K562 (cell line): ENCODE results near the gene NPIPA5. TPM values are rescaled to one million over a fixed set of nuclear protein-coding genes. Genes with fewer than 3 reads are reported as not detected.
"Not testable (repeated sequence)": the region's sequence is repeated elsewhere in the genome, so short reads cannot be mapped to it uniquely, and the experiment has no call there.

Experiments
- ATAC-seq: fragments of 200-7000 bp; cut with Tn5 transposase; 3 replicates; pipeline ENCODE4 v1.9.1; 2020; ENCODE audit warnings: moderate library complexity
- BruUV-seq: library from RNA; stranded (reverse); fragments of 400-500 nt; replicated peaks from 2 replicates; lab custom pipeline; 2021; lab: Mats Ljungman, UMichigan
- CTCF ChIA-PET: fragments of 300-600 bp; formaldehyde crosslinking; extraction: SDS; loops from one replicate; lab custom pipeline; 2021; ENCODE audit warnings: low intra/inter-chr PET ratio; lab: Yijun Ruan, JAX
- POLR2A ChIA-PET: fragments of 300-600, 350-650 bp; sonication (Branson Sonifier 250); formaldehyde crosslinking; extraction: SDS; loops from one replicate; lab custom pipeline; 2021; ENCODE audit warnings: antibody characterized with exemption, inconsistent platforms; lab: Yijun Ruan, JAX
- DNase-seq, 4 experiments: peaks; one replicate each; pipeline versions ENCODE4 v3.0.0 to v3.0.0-alpha.2; 2011 to 2018; ENCODE audit warnings: low spot score in 3 of 4, mixed read lengths in 3 of 4; ENCODE audit errors: extremely low read depth in 1 of 4
- FAIRE-seq: peaks from 2 replicates; lab custom pipeline; 2011; peaks lifted over from hg19 to GRCh38; lab: Jason Lieb, UNC
- H2AFZ ChIP-seq: 2 replicates; pipeline ENCODE4 v1.6.0; 2011; ENCODE audit warnings: low read depth, low read length, control low read depth, inconsistent platforms
- H3K27ac ChIP-seq: fragments of 200-600 bp; 3 replicates; pipeline ENCODE4 v1.8.0; 2011; ENCODE audit warnings: low read depth, mild to moderate bottlenecking, control low read depth, inconsistent platforms, low read length, moderate library complexity, mixed read lengths; ENCODE audit errors: extremely low read depth
- H3K27me3 ChIP-seq, 2 experiments: fragments of 300-600 bp in 1 of 2; 2 replicates in 1 of 2; 3 replicates in 1 of 2; pipeline versions ENCODE4 v1.6.0 to v1.8.0; 2011; ENCODE audit warnings: inconsistent platforms in 2 of 2, low read length in 2 of 2, mild to moderate bottlenecking in 1 of 2, mixed read lengths in 1 of 2, moderate library complexity in 1 of 2; ENCODE audit not compliant: control insufficient read depth in 2 of 2, insufficient read depth in 2 of 2
- H3K36me3 ChIP-seq: fragments of 300-600 bp; 3 replicates; pipeline ENCODE4 v1.8.0; 2011; ENCODE audit warnings: mild to moderate bottlenecking, low read length, inconsistent platforms; ENCODE audit not compliant: control insufficient read depth, insufficient read depth
- H3K4me1 ChIP-seq, 2 experiments: fragments of 200-600 bp in 1 of 2; replicated peaks in 1 of 2; 2 replicates in 1 of 2; 3 replicates in 1 of 2; pipeline versions ENCODE4 v1.5.1 to v1.8.0; 2011; ENCODE audit warnings: inconsistent platforms in 2 of 2, low read length in 2 of 2, mild to moderate bottlenecking in 1 of 2, mixed read lengths in 1 of 2, moderate library complexity in 1 of 2; ENCODE audit not compliant: control insufficient read depth in 2 of 2, insufficient read depth in 2 of 2
- H3K4me2 ChIP-seq: 2 replicates; pipeline ENCODE4 v1.6.1; 2011; ENCODE audit warnings: low read length, control low read depth, inconsistent platforms, mixed read lengths; ENCODE audit not compliant: insufficient read depth
- H3K4me3 ChIP-seq: fragments of 200-600 bp; sonication (generic), shearing (Covaris generic); 2 replicates; pipeline ENCODE4 v1.5.1; 2016; ENCODE audit warnings: control low read depth, inconsistent platforms
- H3K79me2 ChIP-seq: fragments of 200-600 bp; 3 replicates; pipeline ENCODE4 v1.8.0; 2011; ENCODE audit warnings: low read length, inconsistent platforms; ENCODE audit not compliant: control insufficient read depth, insufficient read depth
- H3K9ac ChIP-seq, 2 experiments: 2 replicates each; pipeline versions ENCODE4 v1.6.0 to v1.6.1; 2011; ENCODE audit warnings: low read depth in 2 of 2, low read length in 2 of 2, control low read depth in 1 of 2, inconsistent platforms in 1 of 2, mild to moderate bottlenecking in 1 of 2, mixed read lengths in 1 of 2; ENCODE audit not compliant: insufficient read depth in 1 of 2
- H3K9me1 ChIP-seq: one replicate; pipeline ENCODE4 v1.6.0; 2011; ENCODE audit warnings: inconsistent platforms, mild to moderate bottlenecking, low read length, moderate library complexity; ENCODE audit not compliant: control insufficient read depth, insufficient read depth
- H3K9me3 ChIP-seq: replicated peaks from 2 replicates; pipeline ENCODE4 v1.5.1; 2011; ENCODE audit warnings: low read depth, low read length, inconsistent platforms; ENCODE audit not compliant: control insufficient read depth, insufficient read depth
- H4K20me1 ChIP-seq: replicated peaks from 2 replicates; pipeline ENCODE4 v1.6.1; 2011; ENCODE audit warnings: low read length, inconsistent platforms, mixed read lengths; ENCODE audit not compliant: control insufficient read depth, insufficient read depth
- CEBPB ChIP-seq: fragments of 450-650 bp; IDR thresholded peaks from 2 replicates; pipeline ENCODE4 v1.6.1; 2016; ENCODE audit warnings: missing genetic modification characterization, missing compliant biosample characterization
- HNRNPK ChIP-seq: fragments of 200-400 bp; formaldehyde crosslinking; IDR thresholded peaks from one replicate; pipeline ENCODE4 v1.6.1; 2018; ENCODE audit warnings: mild to moderate bottlenecking, low read depth, low read length; ENCODE audit not compliant: poor library complexity, severe bottlenecking
- POU5F1 ChIP-seq: fragments of 150-350 bp; IDR thresholded peaks from 2 replicates; pipeline ENCODE4 v1.6.1; 2014; ENCODE audit warnings: borderline replicate concordance, low read length, low read depth, mild to moderate bottlenecking; ENCODE audit not compliant: partially characterized antibody
- PRPF4 ChIP-seq: fragments of 200-400 bp; formaldehyde crosslinking; IDR thresholded peaks from one replicate; pipeline ENCODE4 v1.6.1; 2017; ENCODE audit warnings: low read length, low read depth, mild to moderate bottlenecking; ENCODE audit not compliant: insufficient read depth, poor library complexity, severe bottlenecking
- RNF2 ChIP-seq: sonication (generic); IDR thresholded peaks from 2 replicates; pipeline ENCODE4 v1.6.1; 2016
- USF2 ChIP-seq: sonication (generic); formaldehyde crosslinking; IDR thresholded peaks from 2 replicates; pipeline ENCODE4 v1.5.0; 2020; ENCODE audit warnings: missing genetic modification reagents
- YBX1 ChIP-seq: fragments of 450-650 bp; IDR thresholded peaks from 2 replicates; pipeline ENCODE4 v1.7.1; 2016; ENCODE audit warnings: mild to moderate bottlenecking
- ZNF121 ChIP-seq: sonication (generic); formaldehyde crosslinking; conservative IDR thresholded peaks from 2 replicates; pipeline ENCODE4 v1.8.0; 2022; ENCODE audit warnings: missing genetic modification reagents
- ZNF445 ChIP-seq: fragments of 250-450 bp; sonication (Bioruptor Pico); IDR thresholded peaks from 2 replicates; pipeline ENCODE4 v1.4.0; 2020; ENCODE audit warnings: low read depth, mild to moderate bottlenecking, moderate library complexity
- WGBS: fragments of 100-300 bp; shearing (Covaris generic); methylation state at CpG from one replicate; pipeline ENCODE4 v1.1.6; 2016; ENCODE audit warnings: low coverage, mixed read lengths; ENCODE audit not compliant: insufficient coverage; ENCODE audit errors: missing lambda C conversion rate; 5-methylcytosine and 5-hydroxymethylcytosine counted together
- in situ Hi-C: fragments of 300-500 bp; cut with MboI; formaldehyde crosslinking; loops from 4 replicates; pipeline ENCODE4 v1.15.0; 2018; ENCODE audit warnings: inconsistent platforms, mixed read lengths
- intact Hi-C: fragments of 100-400 bp; cut with micrococcal nuclease; formaldehyde crosslinking; loops from 2 replicates; pipeline ENCODE4 v1.14.2; 2022
- polyA plus RNA-seq, 8 experiments: library from polyadenylated mRNA; depleted of rRNA in 4 of 8; stranded (reverse) in 5 of 8; unstranded in 3 of 8; fragments of >200 nt; fragmentation: Nextera tagmentation in 2 of 8; fragmentation: Illumina TruSeq in 1 of 8; extraction: Ambion mirVana in 2 of 8; extraction: Trizol in 1 of 8; gene quantifications; 2 replicates each; pipeline versions ENCODE4 v1.2.1 to v1.2.3, GENCODE V29; 2011 to 2014; ENCODE audit warnings: inconsistent platforms in 1 of 8, missing spikeins in 1 of 8
- total RNA-seq, 7 experiments: library from RNA; depleted of rRNA in 6 of 7; stranded (reverse); fragments of >200 nt in 6 of 7; fragmentation: Illumina TruSeq in 2 of 7; extraction: Trizol in 2 of 7; gene quantifications; 2 replicates each; pipeline versions ENCODE4 v1.2.1 to v1.2.3, GENCODE V29; 2011 to 2021; ENCODE audit warnings: low replicate concordance in 1 of 7

NPIPA5 gene
- total and polyA plus RNA-seq, 9 of the 15 experiments (the other 6 are each of a cell fraction or from before 2014, with no cell fraction given), result 2.2 to 17.0 (median 4.7) TPM

GRCh38 chr16:15417197-15417596, 39.1 kb upstream of the NPIPA5 start:
- H3K4me2 ChIP-seq, result no peak overlapping the region
- ChIA-PET CTCF (no interaction called here), POLR2A (interaction anchor here (0.6 kb wide), 1 partner anchor 21 kb away, joined by 3 read pairs; no protein-coding TSS in a partner anchor)
- H2AFZ ChIP-seq, result no peak overlapping the region
- intact Hi-C loops, result no loop called here
- in situ Hi-C loops, result no loop called here
- H3K9me1 ChIP-seq, result no peaks in the 10 kb centered on the region
- WGBS, result 8% methylated on average over 2 of the region's 2 CpGs
- peak; percentile 44; the same call in 1 of the 2 replicates for TF ChIP-seq CEBPB (tag)
- TF ChIP-seq RNF2, result no peak
- H3K27me3 ChIP-seq, result peaks cover 16 to 38% of the 10 kb centered on the region in 2 experiments; a peak in 4 of 5 replicates
- no peak overlapping the region for H3K27ac ChIP-seq
- no peaks in the 10 kb centered on the region for H4K20me1 ChIP-seq
- H3K79me2 ChIP-seq, result no peaks in the 10 kb centered on the region
- DNase-seq (no peak), FAIRE-seq (no peak), ATAC-seq (no peak)
- no peak overlapping the region for H3K4me3 ChIP-seq
- no peaks in the 10 kb centered on the region; the same call in 1 of the 2 replicates for H3K9me3 ChIP-seq
- H3K36me3 ChIP-seq, result no peaks in the 10 kb centered on the region
- no peaks in the 10 kb centered on the region; a peak in 1 of 5 replicates for H3K4me1 ChIP-seq
- H3K9ac ChIP-seq, result no peak overlapping the region
- no TSS peak for BruUV-seq

- DNase-seq, result no peak
- Histone ChIP-seq H3K36me3 (no peaks in the 10 kb centered on the region), H3K9me3 (no peaks in the 10 kb centered on the region; the same call in 1 of the 2 replicates), H3K27me3 (peaks cover 11 to 26% of the 10 kb centered on the region in 2 experiments; a peak in 4 of 5 replicates), H4K20me1 (no peaks in the 10 kb centered on the region), H3K4me2 (no peak overlapping the region), H3K9ac (no peak overlapping the region), H3K4me3 (no peak overlapping the region), H3K9me1 (no peaks in the 10 kb centered on the region), H3K4me1 (no peaks in the 10 kb centered on the region), H2AFZ (no peak overlapping the region), H3K79me2 (no peaks in the 10 kb centered on the region), H3K27ac (no peak overlapping the region)
- intact Hi-C loops, result no loop called here
- in situ Hi-C loops, result no loop called here
- POLR2A ChIA-PET, result interaction anchor here (0.7 kb wide), 1 partner anchor 86 kb away, joined by 3 read pairs; no protein-coding TSS in a partner anchor
- TF ChIP-seq HNRNPK (no peak), PRPF4 (no peak), ZNF445 (CRISPR knock-in tag) (no peak), ZNF121 (CRISPR knock-in tag) (no peak), YBX1 (no peak), USF2 (CRISPR knock-in tag) (no peak), POU5F1 (no peak)
- WGBS, result 0% methylated on average over 3 of the region's 3 CpGs
- no peak for ATAC-seq
- no peak for FAIRE-seq
- CTCF ChIA-PET, result no interaction called here
- BruUV-seq, result no TSS peak
These were observed 37.5 kb upstream of the NPIPA5 start for GRCh38 chr16:15415511-15415985.

- DNase-seq, H3K4me2 ChIP-seq, H3K27me3 ChIP-seq, H3K27ac ChIP-seq, H3K9me3 ChIP-seq, H3K9ac ChIP-seq, in situ Hi-C loops, H2AFZ ChIP-seq, intact Hi-C loops, POLR2A ChIA-PET, H3K4me1 ChIP-seq, ATAC-seq, H4K20me1 ChIP-seq, H3K4me3 ChIP-seq, CTCF ChIA-PET, H3K9me1 ChIP-seq, BruUV-seq, H3K79me2 ChIP-seq, FAIRE-seq, H3K36me3 ChIP-seq: not testable (repeated sequence)
- 25% methylated on average over 6 of the region's 6 CpGs for WGBS
These were observed 31.4 kb upstream of the NPIPA5 start for GRCh38 chr16:15409476-15409875.
